H1 (cell line): ENCODE results near the gene AMER2. TPM values are rescaled to one million over a fixed set of nuclear protein-coding genes. Genes with fewer than 3 reads are reported as not detected.
A peak's percentile ranks its signal among the peaks of the same experiment; 100 is the strongest.

Experiments
- CTCF ChIA-PET: fragments of 300-600 bp; sonication (Branson Sonifier 250); formaldehyde crosslinking; loops from one replicate; lab custom pipeline; 2021; ENCODE audit not compliant: partially characterized antibody; lab: Charles Lee
- POLR2A ChIA-PET: fragments of 300-600 bp; sonication (Branson Sonifier 250); formaldehyde crosslinking; loops from one replicate; lab custom pipeline; 2021; ENCODE audit warnings: inconsistent platforms; ENCODE audit not compliant: partially characterized antibody; lab: Charles Lee
- DNase-seq, 2 experiments: peaks; one replicate each; pipeline versions ENCODE4 v3.0.0 to v3.0.0-alpha.2; 2010 to 2022; ENCODE audit warnings: low spot score in 2 of 2, low read depth in 1 of 2, mixed read lengths in 1 of 2
- FAIRE-seq: peaks from 2 replicates; lab custom pipeline; 2011; peaks lifted over from hg19 to GRCh38; lab: Jason Lieb, UNC
- H2AFZ ChIP-seq: 2 replicates; pipeline ENCODE4 v1.8.1; 2012; ENCODE audit warnings: low read length, inconsistent platforms
- H2AK5ac ChIP-seq: 2 replicates; pipeline ENCODE4 v1.6.1; 2013; ENCODE audit warnings: low read depth, low read length
- H2BK120ac ChIP-seq: replicated peaks from 2 replicates; pipeline ENCODE3; 2013; ENCODE audit warnings: low read depth, low read length, inconsistent platforms
- H2BK12ac ChIP-seq: 2 replicates; pipeline ENCODE4 v1.6.1; 2013; ENCODE audit warnings: low read depth, low read length
- H2BK15ac ChIP-seq: 2 replicates; pipeline ENCODE4 v1.6.1; 2013; ENCODE audit warnings: low read length
- H2BK20ac ChIP-seq: 2 replicates; pipeline ENCODE4 v1.6.1; 2013; ENCODE audit warnings: low read length
- H2BK5ac ChIP-seq: 2 replicates; pipeline ENCODE4 v1.6.1; 2013; ENCODE audit warnings: low read depth, low read length
- H3K14ac ChIP-seq: 2 replicates; pipeline ENCODE4 v1.6.1; 2013; ENCODE audit warnings: inconsistent platforms; ENCODE audit not compliant: insufficient read length
- H3K18ac ChIP-seq: 2 replicates; pipeline ENCODE4 v1.6.1; 2013; ENCODE audit warnings: low read length; ENCODE audit errors: extremely low read depth
- H3K23ac ChIP-seq: 2 replicates; pipeline ENCODE4 v1.6.1; 2013; ENCODE audit warnings: inconsistent platforms; ENCODE audit not compliant: insufficient read length
- H3K23me2 ChIP-seq: 2 replicates; pipeline ENCODE4 v1.6.1; 2013; ENCODE audit warnings: low read depth, low read length
- H3K27ac ChIP-seq: 2 replicates; pipeline ENCODE4 v1.6.1; 2011; ENCODE audit warnings: low read depth, low read length, inconsistent platforms
- H3K27me3 ChIP-seq, 4 experiments: replicated peaks in 1 of 4; 1 replicate in 1 of 4; 2 replicates in 3 of 4; pipeline versions ENCODE4 v1.6.1 to v1.8.1; 2011 to 2013; ENCODE audit warnings: low read length in 3 of 4, mild to moderate bottlenecking in 3 of 4, inconsistent platforms in 2 of 4, mixed read lengths in 2 of 4, moderate library complexity in 1 of 4; ENCODE audit not compliant: control insufficient read depth in 3 of 4, insufficient read depth in 3 of 4; ENCODE audit errors: extremely low read depth in 1 of 4
- H3K36me3 ChIP-seq, 4 experiments: 2 replicates each; pipeline versions ENCODE4 v1.6.1 to v1.8.1; 2011 to 2013; ENCODE audit warnings: mild to moderate bottlenecking in 4 of 4, low read length in 3 of 4, moderate library complexity in 2 of 4, control low read depth in 1 of 4, inconsistent platforms in 1 of 4; ENCODE audit not compliant: insufficient read depth in 4 of 4, control insufficient read depth in 2 of 4
- H3K4ac ChIP-seq: replicated peaks from 2 replicates; pipeline ENCODE3; 2013; ENCODE audit warnings: low read length, low read depth, mixed read lengths, inconsistent platforms; ENCODE audit not compliant: insufficient read length
- H3K4me1 ChIP-seq, 4 experiments: replicated peaks in 1 of 4; 1 replicate in 1 of 4; 2 replicates in 3 of 4; pipeline versions ENCODE4 v1.6.1 to v1.8.1; 2011 to 2013; ENCODE audit warnings: low read length in 3 of 4, inconsistent platforms in 2 of 4, mixed read lengths in 1 of 4; ENCODE audit not compliant: insufficient read depth in 4 of 4, control insufficient read depth in 3 of 4
- H3K4me2 ChIP-seq, 2 experiments: 2 replicates each; pipeline versions ENCODE4 v1.6.1 to v1.8.1; 2011 to 2013; ENCODE audit warnings: low read depth in 2 of 2, low read length in 2 of 2, control low read depth in 1 of 2, inconsistent platforms in 1 of 2, mild to moderate bottlenecking in 1 of 2; ENCODE audit not compliant: insufficient read depth in 1 of 2
- H3K4me3 ChIP-seq, 4 experiments: fragments of 200-600, 300-600 bp in 1 of 4; sonication (generic), shearing (Covaris generic), sonication (Bioruptor Twin) in 1 of 4; 2 replicates each; pipeline versions ENCODE4 v1.5.1 to v1.8.1; 2011 to 2016; ENCODE audit warnings: low read length in 4 of 4, low read depth in 3 of 4, control low read depth in 2 of 4, inconsistent platforms in 2 of 4, mild to moderate bottlenecking in 2 of 4, mixed read lengths in 1 of 4, moderate library complexity in 1 of 4; ENCODE audit not compliant: insufficient read depth in 2 of 4; ENCODE audit errors: extremely low read depth in 1 of 4
- H3K56ac ChIP-seq: replicated peaks from 2 replicates; pipeline ENCODE3; 2013; ENCODE audit warnings: low read depth, mild to moderate bottlenecking, mixed read lengths, low read length, inconsistent platforms; ENCODE audit not compliant: insufficient read length
- H3K79me1 ChIP-seq: 2 replicates; pipeline ENCODE4 v1.6.1; 2013; ENCODE audit warnings: low read depth, low read length, control low read depth
- H3K79me2 ChIP-seq, 2 experiments: 2 replicates each; pipeline versions ENCODE4 v1.6.1 to v1.8.1; 2012 to 2013; ENCODE audit warnings: low read length in 2 of 2, mild to moderate bottlenecking in 2 of 2, inconsistent platforms in 1 of 2; ENCODE audit not compliant: insufficient read depth in 2 of 2, control insufficient read depth in 1 of 2
- H3K9ac ChIP-seq, 4 experiments: replicated peaks in 1 of 4; 1 replicate in 1 of 4; 2 replicates in 3 of 4; pipeline versions ENCODE4 v1.6.1 to v1.8.1; 2011 to 2013; ENCODE audit warnings: low read depth in 3 of 4, low read length in 3 of 4, control low read depth in 2 of 4, mild to moderate bottlenecking in 2 of 4, moderate library complexity in 2 of 4, inconsistent platforms in 1 of 4; ENCODE audit errors: extremely low read depth in 1 of 4
- H3K9me3 ChIP-seq, 2 experiments: 2 replicates each; pipeline versions ENCODE4 v1.6.1 to v1.8.1; 2012 to 2013; ENCODE audit warnings: mild to moderate bottlenecking in 2 of 2, moderate library complexity in 2 of 2, control low read depth in 1 of 2, inconsistent platforms in 1 of 2, low read depth in 1 of 2, low read length in 1 of 2, mixed read lengths in 1 of 2; ENCODE audit not compliant: insufficient read depth in 2 of 2
- H4K20me1 ChIP-seq, 2 experiments: replicated peaks in 1 of 2; 2 replicates each; pipeline versions ENCODE3 to v1.8.1; 2011 to 2013; ENCODE audit warnings: inconsistent platforms in 2 of 2, low read length in 2 of 2, mild to moderate bottlenecking in 1 of 2; ENCODE audit not compliant: insufficient read depth in 2 of 2, control insufficient read depth in 1 of 2
- H4K5ac ChIP-seq: 2 replicates; pipeline ENCODE4 v1.6.1; 2013; ENCODE audit warnings: low read length, low read depth, mixed read lengths, inconsistent platforms; ENCODE audit not compliant: insufficient read length
- H4K8ac ChIP-seq: 2 replicates; pipeline ENCODE4 v1.8.0; 2013; ENCODE audit warnings: mild to moderate bottlenecking, moderate library complexity, low read length, inconsistent platforms; ENCODE audit not compliant: insufficient read depth; ENCODE audit errors: extremely low read depth
- H4K91ac ChIP-seq: replicated peaks from 2 replicates; pipeline ENCODE3; 2013; ENCODE audit warnings: low read length, mixed read lengths, inconsistent platforms; ENCODE audit not compliant: insufficient read length
- ASH2L ChIP-seq: fragments of 200-600, 300-600 bp; sonication (generic); IDR thresholded peaks from one replicate; pipeline ENCODE4 v1.7.1; 2017; ENCODE audit warnings: low read length
- HDAC2 ChIP-seq, 2 experiments: fragments of 300-600 bp in 1 of 2; sonication (generic) in 1 of 2; IDR thresholded peaks; 2 replicates each; pipeline ENCODE4 v1.6.1; 2011 to 2012; ENCODE audit warnings: low read depth in 2 of 2, low read length in 2 of 2, mild to moderate bottlenecking in 2 of 2, moderate library complexity in 2 of 2, borderline replicate concordance in 1 of 2, inconsistent platforms in 1 of 2
- NANOG ChIP-seq: IDR thresholded peaks from 2 replicates; pipeline ENCODE4 v1.6.1; 2011; ENCODE audit warnings: low read length, low read depth, mild to moderate bottlenecking, inconsistent platforms; ENCODE audit not compliant: insufficient read depth, poor library complexity, severe bottlenecking
- WGBS, 2 experiments: shearing (Covaris generic) in 1 of 2; methylation state at CpG; one replicate each; pipeline versions ENCODE4 v1.1.6 to v1.1.7; 2013 to 2015; ENCODE audit warnings: low lambda C conversion rate in 2 of 2, mixed read lengths in 2 of 2, inconsistent platforms in 1 of 2, low coverage in 1 of 2, missing lambda C conversion rate in 1 of 2; ENCODE audit not compliant: insufficient replicate concordance in 2 of 2, insufficient coverage in 1 of 2, insufficient read length in 1 of 2; ENCODE audit errors: extremely low coverage in 1 of 2, missing lambda C conversion rate in 1 of 2; 5-methylcytosine and 5-hydroxymethylcytosine counted together
- polyA plus RNA-seq, 7 experiments: library from polyadenylated mRNA; depleted of rRNA in 3 of 7; stranded (reverse) in 5 of 7; unstranded in 2 of 7; fragments of >200 nt in 5 of 7; fragments of 200-250 nt in 2 of 7; gene quantifications; 1 replicate in 5 of 7; 2 replicates in 1 of 7; 4 replicates in 1 of 7; pipeline versions ENCODE4 v1.2.1 to v1.2.3, GENCODE V29; 2011 to 2013; ENCODE audit warnings: missing spikeins in 2 of 7, mixed read lengths in 2 of 7
- total RNA-seq: library from RNA; stranded (reverse); fragmentation: NEBNext Ultra II Directional; extraction: Animal tissue kit (Norgen Biotek cat#: 25700); gene quantifications from 2 replicates; pipeline ENCODE4 v1.2.1, GENCODE V29; 2021
- TF ChIP-seq, protein P1 (sequence below): IDR thresholded peaks from 2 replicates; pipeline ENCODE4 v1.6.1; 2012; ENCODE audit warnings: inconsistent platforms

AMER2 gene
- total and polyA plus RNA-seq, 2 of the 8 experiments (the other 6 are each of a cell fraction or from before 2014, with no cell fraction given): 0.14 to 0.50 TPM

- Histone ChIP-seq H3K4ac (no peak overlapping the region), H2BK5ac (peak overlapping the region; percentile 90; the same call in 1 of the 2 replicates), H3K4me3 (peak overlapping the region in 1 of 4 experiments; percentile 40; a peak in 4 of 8 replicates), H3K23ac (no peak overlapping the region), H3K27ac (no peak overlapping the region), H3K56ac (no peak overlapping the region), H3K79me1 (no peaks in the 10 kb centered on the region), H2AFZ (no peak overlapping the region), H3K18ac (0 out of 2 replicates have a peak overlapping the region, but pooled peaks have one; percentile 34), H3K79me2 (no peaks in the 10 kb centered on the region), H3K27me3 (no peaks in the 10 kb centered on the region), H2BK20ac (no peak overlapping the region), H3K9me3 (peaks cover 7% of the 10 kb centered on the region in 2 experiments; a peak in 3 of 4 replicates), H4K8ac (no peak overlapping the region), H4K91ac (peak overlapping the region; percentile 77), H4K5ac (peak overlapping the region; percentile 54), H2BK120ac (peak overlapping the region; percentile 16), H3K9ac (no peak overlapping the region), H3K14ac (no peak overlapping the region), H4K20me1 (no peaks in the 10 kb centered on the region), H3K4me2 (peak overlapping the region; percentile 54 to 75), H2BK12ac (peak overlapping the region; percentile 32; the same call in 1 of the 2 replicates), H3K36me3 (no peaks in the 10 kb centered on the region; a peak in 1 of 8 replicates), H2AK5ac (0 out of 2 replicates have a peak overlapping the region, but pooled peaks have one; percentile 34), H3K23me2 (no peaks in the 10 kb centered on the region), H3K4me1 (peaks cover 0 to 23% (median 11%) of the 10 kb centered on the region in 4 experiments; a peak in 5 of 7 replicates), H2BK15ac (no peak overlapping the region)
- ChIA-PET POLR2A (interaction anchor here (0.7 to 1.0 kb wide), 3 partner anchors 14 to 28 kb away, joined by 3 read pairs; no protein-coding TSS in a partner anchor), CTCF (no interaction called here)
- peak; percentile 10 for TF ChIP-seq ASH2L
- TF ChIP-seq HDAC2 (IDR thresholded peaks at IDR 0.05; ENCODE audit: borderline replicate concordance in 1 of 2, low read depth in 2 of 2, low read length in 2 of 2): peak in 1 of 2 experiments; percentile 76; a peak in 2 of 4 replicates
- TF ChIP-seq, protein P1, sequence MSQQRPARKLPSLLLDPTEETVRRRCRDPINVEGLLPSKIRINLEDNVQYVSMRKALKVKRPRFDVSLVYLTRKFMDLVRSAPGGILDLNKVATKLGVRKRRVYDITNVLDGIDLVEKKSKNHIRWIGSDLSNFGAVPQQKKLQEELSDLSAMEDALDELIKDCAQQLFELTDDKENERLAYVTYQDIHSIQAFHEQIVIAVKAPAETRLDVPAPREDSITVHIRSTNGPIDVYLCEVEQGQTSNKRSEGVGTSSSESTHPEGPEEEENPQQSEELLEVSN: no peak
- peak; percentile 72 for TF ChIP-seq NANOG
- DNase-seq: peak in 1 of 2 experiments; percentile 54
- FAIRE-seq: peak; percentile 81
- 2% methylated on average over 15 of the region's 15 CpGs; no CpG with 5 or more reads in 1 of the 2 experiments for WGBS, 2 experiments
Measured at GRCh38 chr13:25136880-25137787, 35.0 kb downstream of the AMER2 start.
